B cell (primary cell): ENCODE data around the gene P2RY14. TPM values are rescaled to one million over a fixed set of nuclear protein-coding genes. Genes with fewer than 3 reads are reported as not detected.

Experiments used
- ATAC-seq: fragments of 200-7000 bp; cut with Tn5 transposase; one replicate; pipeline ENCODE4 v1.10.0; 2021; ENCODE audit warnings: low read depth, mild to moderate bottlenecking, moderate number of reproducible peaks, moderate library complexity
- CTCF ChIA-PET: fragments of 350-600 bp; sonication (Branson Sonifier 250); formaldehyde crosslinking; loops from one replicate; lab custom pipeline; 2021; ENCODE audit warnings: antibody characterized with exemption, inconsistent platforms; lab: Charles Lee
- POLR2A ChIA-PET: fragments of 350-600 bp; sonication (Branson Sonifier 250); formaldehyde crosslinking; loops from one replicate; lab custom pipeline; 2021; ENCODE audit warnings: antibody characterized with exemption; lab: Charles Lee
- DNase-seq: peaks from one replicate; pipeline ENCODE4 v3.0.0; 2013
- H2AFZ ChIP-seq: 2 replicates; pipeline ENCODE4 v1.6.1; 2012; ENCODE audit warnings: mild to moderate bottlenecking, low read depth, low read length; ENCODE audit not compliant: insufficient read depth, poor library complexity, severe bottlenecking
- H3K27ac ChIP-seq, 2 donors: 1 replicate in 1 of 2; 2 replicates in 1 of 2; pipeline ENCODE4 v1.5.1; 2012 to 2013; ENCODE audit warnings: low read length in 2 of 2, mild to moderate bottlenecking in 2 of 2, moderate library complexity in 1 of 2
- H3K27me3 ChIP-seq, 4 experiments: fragments of 200-600 bp in 1 of 4; sonication (generic) in 1 of 4; replicated peaks in 1 of 4; 1 replicate in 2 of 4; 2 replicates in 2 of 4; pipeline versions ENCODE4 v1.6.1 to v1.7.0; 2013 to 2016; ENCODE audit warnings: low read length in 3 of 4, mild to moderate bottlenecking in 2 of 4, mixed read lengths in 1 of 4, moderate library complexity in 1 of 4; ENCODE audit not compliant: insufficient read depth in 4 of 4, control insufficient read depth in 3 of 4; ENCODE audit errors: control extremely low read depth in 1 of 4
- H3K36me3 ChIP-seq, 2 experiments: replicated peaks in 1 of 2; 1 replicate in 1 of 2; 2 replicates in 1 of 2; pipeline versions ENCODE4 v1.6.1 to v1.7.1; 2013; ENCODE audit warnings: low read length in 1 of 2; ENCODE audit not compliant: insufficient read depth in 2 of 2, control insufficient read depth in 1 of 2; ENCODE audit errors: control extremely low read depth in 1 of 2, extremely low read depth in 1 of 2
- H3K4me1 ChIP-seq, 2 donors: fragments of 200-600 bp in 1 of 2; sonication (generic) in 1 of 2; 1 replicate in 1 of 2; 2 replicates in 1 of 2; pipeline versions ENCODE4 v1.5.1 to v1.6.1; 2013 to 2017; ENCODE audit warnings: low read length in 2 of 2; ENCODE audit not compliant: control insufficient read depth in 2 of 2, insufficient read depth in 2 of 2
- H3K4me2 ChIP-seq: replicated peaks from 2 replicates; pipeline ENCODE3; 2012; ENCODE audit warnings: mild to moderate bottlenecking, low read depth, low read length; ENCODE audit not compliant: poor library complexity, severe bottlenecking
- H3K4me3 ChIP-seq, 5 experiments: fragments of 200-600 bp in 1 of 5; sonication (generic) in 1 of 5; 1 replicate in 3 of 5; 2 replicates in 2 of 5; pipeline versions ENCODE4 v1.5.1 to v1.7.0; 2011 to 2016; ENCODE audit warnings: low read length in 4 of 5, mild to moderate bottlenecking in 4 of 5, low read depth in 2 of 5, control low read depth in 1 of 5, moderate library complexity in 1 of 5; ENCODE audit not compliant: insufficient read depth in 1 of 5; ENCODE audit errors: control extremely low read depth in 1 of 5, extremely low read depth in 1 of 5
- H3K79me2 ChIP-seq: fragments of 200-600 bp; sonication (generic); one replicate; pipeline ENCODE4 v1.6.0; 2016; ENCODE audit warnings: low read length; ENCODE audit not compliant: control insufficient read depth, insufficient read depth
- H3K9ac ChIP-seq: fragments of 200-600 bp; sonication (generic); 2 replicates; pipeline ENCODE4 v1.6.1; 2017; ENCODE audit warnings: mild to moderate bottlenecking, low read length, moderate library complexity
- H3K9me3 ChIP-seq, 3 donors: one replicate each; pipeline versions ENCODE4 v1.6.1 to v1.7.1; 2013; ENCODE audit warnings: low read length in 2 of 3; ENCODE audit not compliant: control insufficient read depth in 2 of 3, insufficient read depth in 1 of 3; ENCODE audit errors: control extremely low read depth in 1 of 3
- H4K20me1 ChIP-seq: 2 replicates; pipeline ENCODE4 v1.6.0; 2012; ENCODE audit warnings: mild to moderate bottlenecking, low read length; ENCODE audit not compliant: insufficient read depth, control insufficient read depth, poor library complexity, severe bottlenecking
- H3K27ac Mint-ChIP-seq: one replicate; pipeline ENCODE4 v1.8.0; 2021; ENCODE audit warnings: mixed read lengths
- H3K27me3 Mint-ChIP-seq: one replicate; pipeline ENCODE4 v1.8.0; 2021; ENCODE audit warnings: mixed read lengths
- H3K4me1 Mint-ChIP-seq: one replicate; pipeline ENCODE4 v1.8.0; 2021; ENCODE audit warnings: mixed read lengths
- H3K4me3 Mint-ChIP-seq: one replicate; pipeline ENCODE4 v1.8.0; 2021; ENCODE audit warnings: mixed read lengths
- H3K9me3 Mint-ChIP-seq: one replicate; pipeline ENCODE4 v1.8.0; 2022; ENCODE audit warnings: mixed read lengths; ENCODE audit not compliant: insufficient read depth
- EZH2 ChIP-seq: IDR thresholded peaks from 2 replicates; pipeline ENCODE4 v1.6.1; 2012; ENCODE audit warnings: borderline replicate concordance, low read depth, mild to moderate bottlenecking, moderate library complexity, low read length; ENCODE audit not compliant: insufficient read depth, poor library complexity, severe bottlenecking
- WGBS: methylation state at CpG from one replicate; pipeline ENCODE4 v1.1.5; 2013; ENCODE audit warnings: missing lambda C conversion rate; ENCODE audit not compliant: insufficient coverage; 5-methylcytosine and 5-hydroxymethylcytosine counted together
- intact Hi-C: fragments of 100-400 bp; cut with micrococcal nuclease; formaldehyde crosslinking; loops from one replicate; pipeline ENCODE4 v1.10.0; 2022
- polyA plus RNA-seq: library from polyadenylated mRNA; depleted of rRNA; stranded (reverse); fragments of >200 nt; gene quantifications from 2 replicates; pipeline ENCODE4 v1.2.3, GENCODE V29; 2012
- total RNA-seq, 2 donors: library from RNA; stranded (reverse); fragments of 120-200 nt in 1 of 2; gene quantifications; 1 replicate in 1 of 2; 2 replicates in 1 of 2; pipeline versions ENCODE4 v1.2.3 to v1.2.4, GENCODE V29; 2013 to 2022
- TF ChIP-seq, protein P1 (sequence below): fragments of 200-600 bp; IDR thresholded peaks from one replicate; pipeline ENCODE4 v1.8.0; 2022; ENCODE audit warnings: antibody characterized with exemption, mild to moderate bottlenecking

The P2RY14 gene
- total and polyA plus RNA-seq, 2 donors (not counting 1 experiment from before 2014, with no cell fraction given): 7.0 to 11.3 TPM

DNA sequence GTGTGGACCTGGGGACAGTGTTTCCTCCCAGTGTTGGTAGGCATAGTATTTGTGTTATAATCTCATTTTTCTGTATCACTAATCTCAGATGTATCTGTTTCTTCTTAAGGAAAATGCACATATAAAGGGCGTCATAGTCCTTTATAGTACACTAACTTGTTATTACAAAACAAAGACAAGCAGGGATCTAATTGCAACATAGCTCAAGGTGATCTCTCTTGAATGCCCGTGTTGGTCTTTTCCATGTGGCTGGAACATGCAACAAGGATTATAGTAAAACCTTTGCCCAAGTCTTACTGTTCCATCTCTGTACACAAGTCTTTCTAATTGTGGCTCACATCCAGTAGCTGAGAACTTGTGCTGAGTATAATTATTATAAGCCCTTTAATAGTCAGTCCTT, 41.8 kb upstream of the P2RY14 start:
- Histone ChIP-seq H3K79me2 (no peaks in the 10 kb centered on the region), H3K9ac (no peak overlapping the region), H2AFZ (no peak overlapping the region), H3K36me3 (no peaks in the 10 kb centered on the region), H3K4me3 (no peak overlapping the region), H3K27ac (no peak overlapping the region), H3K9me3 (no peaks in the 10 kb centered on the region), H3K27me3 (no peaks in the 10 kb centered on the region), H4K20me1 (no peaks in the 10 kb centered on the region), H3K4me2 (no peak overlapping the region), H3K4me1 (no peaks in the 10 kb centered on the region)
- no peak for DNase-seq
- H3K4me3 Mint-ChIP-seq: no peak overlapping the region
- no peak for ATAC-seq
- no peaks in the 10 kb centered on the region for H3K27me3 Mint-ChIP-seq
- no peak overlapping the region for H3K27ac Mint-ChIP-seq
- ChIA-PET POLR2A (no interaction called here), CTCF (interaction anchor here (1.2 kb wide), 1 partner anchor 93 kb away, joined by 3 read pairs; no protein-coding TSS in a partner anchor)
- 100% methylated on average over 1 of the region's 2 CpGs for WGBS
- H3K9me3 Mint-ChIP-seq: no peaks in the 10 kb centered on the region
- peaks cover 3% of the 10 kb centered on the region for H3K4me1 Mint-ChIP-seq
- intact Hi-C loops: no loop called here
- TF ChIP-seq, protein P1, sequence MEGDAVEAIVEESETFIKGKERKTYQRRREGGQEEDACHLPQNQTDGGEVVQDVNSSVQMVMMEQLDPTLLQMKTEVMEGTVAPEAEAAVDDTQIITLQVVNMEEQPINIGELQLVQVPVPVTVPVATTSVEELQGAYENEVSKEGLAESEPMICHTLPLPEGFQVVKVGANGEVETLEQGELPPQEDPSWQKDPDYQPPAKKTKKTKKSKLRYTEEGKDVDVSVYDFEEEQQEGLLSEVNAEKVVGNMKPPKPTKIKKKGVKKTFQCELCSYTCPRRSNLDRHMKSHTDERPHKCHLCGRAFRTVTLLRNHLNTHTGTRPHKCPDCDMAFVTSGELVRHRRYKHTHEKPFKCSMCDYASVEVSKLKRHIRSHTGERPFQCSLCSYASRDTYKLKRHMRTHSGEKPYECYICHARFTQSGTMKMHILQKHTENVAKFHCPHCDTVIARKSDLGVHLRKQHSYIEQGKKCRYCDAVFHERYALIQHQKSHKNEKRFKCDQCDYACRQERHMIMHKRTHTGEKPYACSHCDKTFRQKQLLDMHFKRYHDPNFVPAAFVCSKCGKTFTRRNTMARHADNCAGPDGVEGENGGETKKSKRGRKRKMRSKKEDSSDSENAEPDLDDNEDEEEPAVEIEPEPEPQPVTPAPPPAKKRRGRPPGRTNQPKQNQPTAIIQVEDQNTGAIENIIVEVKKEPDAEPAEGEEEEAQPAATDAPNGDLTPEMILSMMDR: no peak
- TF ChIP-seq EZH2: no peak

DNA sequence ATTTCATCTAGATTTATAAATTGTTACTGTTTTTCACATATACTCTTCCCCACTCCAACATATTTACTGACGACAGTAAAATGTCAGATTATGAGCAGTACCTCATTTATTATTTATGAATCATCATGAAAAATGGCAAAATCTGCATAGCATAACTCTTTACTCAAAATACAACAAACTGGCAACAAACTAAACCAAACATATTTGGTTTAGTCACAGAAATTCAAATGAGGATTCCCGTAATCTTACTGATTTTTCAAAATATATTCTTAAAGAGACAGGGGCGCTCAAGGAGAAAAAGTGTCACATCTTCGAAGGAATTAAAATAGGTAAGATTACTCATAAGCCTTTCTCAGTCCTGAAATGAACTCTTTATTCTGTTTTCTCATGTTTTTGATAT, 41.3 kb upstream of the P2RY14 start:
- no peaks in the 10 kb centered on the region for H3K27me3 Mint-ChIP-seq
- H3K36me3 ChIP-seq: no peaks in the 10 kb centered on the region
- no peak overlapping the region for H3K9ac ChIP-seq
- WGBS: no CpG with 5 or more reads among the region's 4 CpGs
- no peaks in the 10 kb centered on the region for H3K79me2 ChIP-seq
- H3K9me3 ChIP-seq: no peaks in the 10 kb centered on the region
- H3K4me1 ChIP-seq: no peaks in the 10 kb centered on the region
- H3K27ac Mint-ChIP-seq: no peak overlapping the region
- H3K4me3 Mint-ChIP-seq: no peak overlapping the region
- intact Hi-C loops: no loop called here
- no peaks in the 10 kb centered on the region for H3K27me3 ChIP-seq
- H4K20me1 ChIP-seq: no peaks in the 10 kb centered on the region
- no peak overlapping the region for H3K27ac ChIP-seq
- ATAC-seq: no peak
- TF ChIP-seq, protein P1: no peak
- TF ChIP-seq EZH2: no peak
- H3K4me1 Mint-ChIP-seq: peaks cover 3% of the 10 kb centered on the region
- DNase-seq: no peak
- no peak overlapping the region for H3K4me3 ChIP-seq
- CTCF ChIA-PET: no interaction called here
- POLR2A ChIA-PET: no interaction called here
- no peak overlapping the region for H2AFZ ChIP-seq
- H3K4me2 ChIP-seq: no peak overlapping the region
- H3K9me3 Mint-ChIP-seq: no peaks in the 10 kb centered on the region
